DOHH2 (cell line): ENCODE data around the gene MDM4.

Experiments used
- CTCF ChIP-seq: fragments of 200-600 bp; sonication (generic); IDR thresholded peaks from one replicate; pipeline ENCODE4 v1.5.1; 2014; ENCODE audit warnings: antibody characterized with exemption, mild to moderate bottlenecking, low read depth, low read length; ENCODE audit not compliant: poor library complexity, severe bottlenecking
- EZH2phosphoT487 ChIP-seq: fragments of 200-600 bp; sonication (generic); IDR thresholded peaks from 2 replicates; pipeline ENCODE4 v1.6.1; 2017; ENCODE audit warnings: borderline replicate concordance, mild to moderate bottlenecking, antibody characterized with exemption, low read length, moderate library complexity, mixed read lengths

- TF ChIP-seq CTCF = no peak
- no peak for TF ChIP-seq EZH2phosphoT487
Observed at GRCh38 chr1:204587621-204588020, 71.4 kb downstream of the MDM4 start.
